Frontal cortex (tissue), 4 donors: ENCODE measurements around the gene GRM4. TPM values are rescaled to one million over a fixed set of nuclear protein-coding genes. Genes with fewer than 3 reads are reported as not detected.

Experiments used
- DNase-seq, 2 donors: peaks; one replicate each; pipeline ENCODE4 v3.0.0; 2012; ENCODE audit warnings: low spot score in 2 of 2
- FAIRE-seq: peaks from 2 replicates; lab custom pipeline; 2012; peaks lifted over from hg19 to GRCh38; lab: Jason Lieb, UNC
- total RNA-seq: library from RNA; depleted of rRNA; stranded (reverse); fragments of >200 nt; gene quantifications from one replicate; pipeline ENCODE4 v1.2.3, GENCODE V29; 2014
- donor health status: control.
- donor health status: control.
- donor health status: control.

Gene GRM4
- total RNA-seq, 1 donor from 2014 or later, result 3.7 TPM

- DNase-seq, result peak in 1 of 2 donors; percentile 55
- FAIRE-seq, result no peak
Measured at GRCh38 chr6:34143884-34144580, 1.9 kb downstream of the GRM4 start.

GRCh38 chr6:34143196-34143883 is 2.5 kb downstream of the GRM4 start:
- DNase-seq (no peak), FAIRE-seq (no peak)

GRCh38 chr6:34142061-34142998 is 3.6 kb downstream of the GRM4 start:
- DNase-seq, result no peak
- no peak for FAIRE-seq

- FAIRE-seq (no peak), DNase-seq (no peak)
Measured at GRCh38 chr6:34140075-34140474, 5.8 kb downstream of the GRM4 start.

- FAIRE-seq, result no peak
- no peak for DNase-seq
Measured at GRCh38 chr6:34138914-34139510, 6.9 kb downstream of the GRM4 start.

GRCh38 chr6:34138191-34138590 is 7.7 kb downstream of the GRM4 start:
- FAIRE-seq (no peak), DNase-seq (no peak)

GRCh38 chr6:34135541-34135940 is 10.3 kb downstream of the GRM4 start:
- DNase-seq (no peak), FAIRE-seq (no peak)

GRCh38 chr6:34132486-34133185 is 13.3 kb downstream of the GRM4 start:
- DNase-seq (no peak), FAIRE-seq (no peak)

- no peak for DNase-seq
- FAIRE-seq, result no peak
Measured at GRCh38 chr6:34131326-34132290, 14.3 kb downstream of the GRM4 start.

GRCh38 chr6:34130862-34131261 is 15.0 kb downstream of the GRM4 start:
- FAIRE-seq, result no peak

GRCh38 chr6:34129753-34130152 is 16.1 kb downstream of the GRM4 start:
- no peak for DNase-seq
- no peak for FAIRE-seq

More at GRCh38 chr6:34130862-34131261, 15.0 kb downstream of the GRM4 start:
- no peak for DNase-seq

GRCh38 chr6:34128045-34128444 is 17.8 kb downstream of the GRM4 start:
- FAIRE-seq (no peak), DNase-seq (no peak)

- FAIRE-seq, result no peak
- DNase-seq, result no peak
Measured at GRCh38 chr6:34126419-34126818, 19.5 kb downstream of the GRM4 start.

- DNase-seq (no peak), FAIRE-seq (no peak)
Measured at GRCh38 chr6:34125939-34126338, 19.9 kb downstream of the GRM4 start.

GRCh38 chr6:34120953-34121675 is 24.8 kb downstream of the GRM4 start:
- no peak for FAIRE-seq
- DNase-seq, result no peak

GRCh38 chr6:34115915-34116314 is 30.0 kb downstream of the GRM4 start:
- DNase-seq, result no peak

GRCh38 chr6:34115403-34115795 is 30.5 kb downstream of the GRM4 start:
- no peak for FAIRE-seq
- DNase-seq, result no peak

More at GRCh38 chr6:34115915-34116314, 30.0 kb downstream of the GRM4 start:
- no peak for FAIRE-seq
